WTC11 (cell line): ENCODE results near the gene KLC1. TPM values are rescaled to one million over a fixed set of nuclear protein-coding genes. Genes with fewer than 3 reads are reported as not detected.

Experiments used
- ATAC-seq: fragments of 200-7000 bp; cut with Tn5 transposase; 2 replicates; pipeline ENCODE4 v1.10.0; 2021; ENCODE audit warnings: mild to moderate bottlenecking, moderate library complexity
- CTCF ChIA-PET: fragments of 300-600 bp; sonication (Branson Sonifier 250); formaldehyde crosslinking; loops from one replicate; lab custom pipeline; 2021; ENCODE audit warnings: antibody characterized with exemption; lab: Charles Lee
- POLR2A ChIA-PET: fragments of 350-600 bp; sonication (Branson Sonifier 250); formaldehyde crosslinking; loops from one replicate; lab custom pipeline; 2021; ENCODE audit warnings: antibody characterized with exemption; lab: Charles Lee
- DNase-seq: peaks from one replicate; pipeline ENCODE4 v3.0.0; 2021; ENCODE audit warnings: low spot score
- H3K27ac Mint-ChIP-seq: 2 replicates; pipeline ENCODE4 v1.8.0; 2021; ENCODE audit warnings: mixed read lengths
- H3K27me3 Mint-ChIP-seq: 2 replicates; pipeline ENCODE4 v1.8.0; 2021; ENCODE audit warnings: low read depth, mild to moderate bottlenecking, moderate library complexity, mixed read lengths
- H3K36me3 Mint-ChIP-seq: 2 replicates; pipeline ENCODE4 v1.8.0; 2021; ENCODE audit warnings: mixed read lengths
- H3K4me1 Mint-ChIP-seq: 2 replicates; pipeline ENCODE4 v1.8.0; 2022; ENCODE audit warnings: mixed read lengths
- H3K4me3 Mint-ChIP-seq: 2 replicates; pipeline ENCODE4 v1.8.0; 2021; ENCODE audit warnings: mild to moderate bottlenecking, moderate library complexity, mixed read lengths
- H3K9me3 Mint-ChIP-seq: 2 replicates; pipeline ENCODE4 v1.8.0; 2021; ENCODE audit warnings: mixed read lengths
- AFF4 ChIP-seq: sonication (generic); formaldehyde crosslinking; IDR thresholded peaks from 2 replicates; pipeline ENCODE4 v1.8.1; 2023; ENCODE audit warnings: mild to moderate bottlenecking, missing genetic modification reagents, borderline replicate concordance
- AR ChIP-seq: fragments of 250-450 bp; sonication (Bioruptor Pico); IDR thresholded peaks from 2 replicates; pipeline ENCODE4 v1.9.0; 2021; ENCODE audit warnings: mild to moderate bottlenecking
- E2F4 ChIP-seq: sonication (generic); formaldehyde crosslinking; IDR thresholded peaks from 2 replicates; pipeline ENCODE4 v1.8.1; 2022; ENCODE audit warnings: low read depth, mild to moderate bottlenecking, moderate library complexity, missing genetic modification reagents, borderline replicate concordance
- E2F5 ChIP-seq: sonication (generic); formaldehyde crosslinking; IDR thresholded peaks from 2 replicates; pipeline ENCODE4 v1.8.1; 2022; ENCODE audit warnings: mild to moderate bottlenecking, moderate library complexity, missing genetic modification reagents
- ESRRA ChIP-seq: sonication (generic); formaldehyde crosslinking; IDR thresholded peaks from 2 replicates; pipeline ENCODE4 v1.8.1; 2022; ENCODE audit warnings: mild to moderate bottlenecking, missing genetic modification reagents, borderline replicate concordance
- GABPB1 ChIP-seq: sonication (generic); formaldehyde crosslinking; IDR thresholded peaks from 2 replicates; pipeline ENCODE4 v1.8.1; 2023; ENCODE audit warnings: mild to moderate bottlenecking, missing genetic modification reagents
- MAX ChIP-seq: sonication (generic); formaldehyde crosslinking; IDR thresholded peaks from 2 replicates; pipeline ENCODE4 v1.8.0; 2022; ENCODE audit warnings: mild to moderate bottlenecking, missing genetic modification reagents
- MXD4 ChIP-seq: fragments of 250-450 bp; sonication (Bioruptor Pico); IDR thresholded peaks from 2 replicates; pipeline ENCODE4 v1.8.0; 2021; ENCODE audit warnings: mild to moderate bottlenecking, moderate library complexity, borderline replicate concordance
- NFE2L1 ChIP-seq: sonication (generic); formaldehyde crosslinking; IDR thresholded peaks from 2 replicates; pipeline ENCODE4 v1.8.1; 2023; ENCODE audit warnings: missing genetic modification reagents
- PREB ChIP-seq: sonication (generic); formaldehyde crosslinking; IDR thresholded peaks from 2 replicates; pipeline ENCODE4 v1.8.1; 2022; ENCODE audit warnings: mild to moderate bottlenecking, missing genetic modification reagents, moderate library complexity, borderline replicate concordance
- RELA ChIP-seq: sonication (generic); formaldehyde crosslinking; IDR thresholded peaks from 2 replicates; pipeline ENCODE4 v1.8.1; 2022; ENCODE audit warnings: missing genetic modification reagents, mild to moderate bottlenecking, borderline replicate concordance
- SP1 ChIP-seq: sonication (generic); formaldehyde crosslinking; conservative IDR thresholded peaks from 2 replicates; pipeline ENCODE4 v1.8.1; 2022; ENCODE audit warnings: missing genetic modification reagents
- TEAD1 ChIP-seq: sonication (generic); formaldehyde crosslinking; IDR thresholded peaks from 2 replicates; pipeline ENCODE4 v1.8.0; 2022; ENCODE audit warnings: mild to moderate bottlenecking, missing genetic modification reagents
- ZNF121 ChIP-seq: sonication (generic); formaldehyde crosslinking; IDR thresholded peaks from 2 replicates; pipeline ENCODE4 v1.8.0; 2023; ENCODE audit warnings: missing genetic modification reagents
- ZNF532 ChIP-seq: fragments of 250-450 bp; sonication (Bioruptor Pico); IDR thresholded peaks from 2 replicates; pipeline ENCODE4 v1.9.0; 2021; ENCODE audit warnings: mild to moderate bottlenecking, borderline replicate concordance
- total RNA-seq: library from RNA; stranded (reverse); gene quantifications from 3 replicates; pipeline ENCODE4 v1.2.3, GENCODE V29; 2021

The KLC1 gene
- total RNA-seq, 1 experiment from 2014 or later, result 171 TPM

- H3K4me1 Mint-ChIP-seq, result peaks cover 41% of the 10 kb centered on the region
- peak overlapping the region; percentile 77 for H3K4me3 Mint-ChIP-seq
- peak overlapping the region; percentile 37 for H3K27ac Mint-ChIP-seq
- TF ChIP-seq MXD4 (no peak), ZNF121 (peak; percentile 79)
- ChIA-PET POLR2A (no interaction called here), CTCF (interaction anchor here (1.8 kb wide), 1 partner anchor 187 kb away, joined by 6 read pairs; no protein-coding TSS in a partner anchor)
- no peak for DNase-seq
- H3K9me3 Mint-ChIP-seq, result no peaks in the 10 kb centered on the region
- H3K36me3 Mint-ChIP-seq, result peaks cover 4% of the 10 kb centered on the region; the same call in 1 of the 2 replicates
- peaks cover 2% of the 10 kb centered on the region; the same call in 1 of the 2 replicates for H3K27me3 Mint-ChIP-seq
- ATAC-seq, result no peak
Measured at GRCh38 chr14:103714063-103714724, 85.2 kb downstream of the KLC1 start.

GRCh38 chr14:103715052-103716000 is 86.3 kb downstream of the KLC1 start, which contains the start of the genes XRCC3 and ZFYVE21:
Gene XRCC3, minus strand, starts transcription at chr14:103715451. Its CDS starts 4,364 bp downstream, at chr14:103711087.
Gene ZFYVE21, plus strand, starts transcription at chr14:103715810. Its CDS starts 32 bp downstream, at chr14:103715842.
- peaks cover 41% of the 10 kb centered on the region for H3K4me1 Mint-ChIP-seq
- ChIA-PET POLR2A (interaction anchor here (0.6 to 1.3 kb wide), 7 partner anchors 9 to 343 kb away, joined by 3 to 5 read pairs (median 3); no protein-coding TSS in a partner anchor), CTCF (interaction anchor here (0.5 to 1.6 kb wide), 9 partner anchors 14 to 743 kb away, joined by 3 to 9 read pairs (median 3); partner anchors contain the start of gene BAG5)
- peak; percentile 100 for DNase-seq
- no peaks in the 10 kb centered on the region for H3K36me3 Mint-ChIP-seq
- H3K9me3 Mint-ChIP-seq, result no peaks in the 10 kb centered on the region
- ATAC-seq, result peak; percentile 93
- H3K4me3 Mint-ChIP-seq, result peak within 1 kb of the TSS; percentile 78
- peaks cover 2% of the 10 kb centered on the region; the same call in 1 of the 2 replicates for H3K27me3 Mint-ChIP-seq
- peak within 1 kb of the TSS; percentile 37 for H3K27ac Mint-ChIP-seq
- TF ChIP-seq AFF4 (CRISPR knock-in tag), result no peak
- no peak for TF ChIP-seq AR (CRISPR knock-in tag)
- peak; percentile 96 for TF ChIP-seq SP1 (CRISPR knock-in tag)
- TF ChIP-seq TEAD1, result peak; percentile 72
- 0 out of 2 replicates have a peak, but pooled peaks have one; percentile 47 for TF ChIP-seq MAX (CRISPR knock-in tag)
- TF ChIP-seq GABPB1 (CRISPR knock-in tag), result peak; percentile 24; the same call in 1 of the 2 replicates
- TF ChIP-seq ESRRA (CRISPR knock-in tag), result peak; percentile 64; the same call in 1 of the 2 replicates
- peak; percentile 84 for TF ChIP-seq NFE2L1 (CRISPR knock-in tag)
- TF ChIP-seq ZNF532 (CRISPR knock-in tag), result peak; percentile 40; the same call in 1 of the 2 replicates
- TF ChIP-seq PREB (CRISPR knock-in tag), result no peak
- TF ChIP-seq RELA (CRISPR knock-in tag), result peak; percentile 53
- peak; percentile 99 for TF ChIP-seq E2F5
- peak; percentile 92 for TF ChIP-seq E2F4 (CRISPR knock-in tag)
